Activated T-cell treated with anti-CD3 and anti-CD28 coated beads, Interleukin-2, amount 50 U/mL, for 24 hours (primary cell): Measurements from ENCODE around the gene SLC25A27.

ENCODE experiments used
- DNase-seq: peaks from one replicate; pipeline ENCODE4 v3.0.0-alpha.2; 2020
- H3K27ac Mint-ChIP-seq: 2 replicates; pipeline ENCODE4 v1.8.0; 2020; ENCODE audit warnings: mild to moderate bottlenecking, mixed read lengths
- H3K27me3 Mint-ChIP-seq: 2 replicates; pipeline ENCODE4 v1.8.0; 2020; ENCODE audit warnings: mixed read lengths
- H3K36me3 Mint-ChIP-seq: 2 replicates; pipeline ENCODE4 v1.8.0; 2020; ENCODE audit warnings: low read depth, mixed read lengths
- H3K4me1 Mint-ChIP-seq: 2 replicates; pipeline ENCODE4 v1.8.0; 2020; ENCODE audit warnings: low read depth, mixed read lengths
- H3K4me3 Mint-ChIP-seq: 2 replicates; pipeline ENCODE4 v1.8.0; 2020; ENCODE audit warnings: mild to moderate bottlenecking, moderate library complexity, mixed read lengths
- H3K9me3 Mint-ChIP-seq: 2 replicates; pipeline ENCODE4 v1.8.0; 2020; ENCODE audit warnings: mixed read lengths

Gene SLC25A27

DNA sequence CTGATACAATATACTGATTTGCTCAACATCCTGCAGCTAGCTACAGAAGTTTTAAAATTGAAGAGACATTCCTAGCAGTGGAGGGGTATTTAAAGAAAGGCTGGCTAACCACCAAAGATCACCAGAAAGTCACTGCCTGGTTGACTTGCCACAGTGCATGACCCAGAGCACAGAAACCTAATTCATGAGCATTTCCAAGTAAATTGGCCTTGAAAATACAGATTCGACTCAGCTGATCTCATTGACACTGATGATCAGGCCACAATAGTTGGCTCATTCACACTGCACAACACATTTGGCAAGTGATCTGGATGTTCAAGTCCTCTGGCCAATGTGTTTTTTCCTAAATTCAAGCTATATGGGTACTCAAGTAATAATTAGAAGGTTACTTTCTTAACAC lies 21.6 kb downstream of the SLC25A27 start:
- Mint-ChIP-seq H3K36me3 (no peaks in the 10 kb centered on the region), H3K27ac (no peak overlapping the region), H3K4me1 (no peaks in the 10 kb centered on the region)

GRCh38 chr6:46676604-46677313 lies 24.0 kb downstream of the SLC25A27 start:
- no peak for DNase-seq
- H3K4me3 Mint-ChIP-seq = no peak overlapping the region
- H3K27ac Mint-ChIP-seq = no peak overlapping the region
- no peaks in the 10 kb centered on the region for H3K4me1 Mint-ChIP-seq
- H3K27me3 Mint-ChIP-seq = peaks cover 12% of the 10 kb centered on the region
- no peaks in the 10 kb centered on the region for H3K9me3 Mint-ChIP-seq
- H3K36me3 Mint-ChIP-seq = no peaks in the 10 kb centered on the region

More for the DNA sequence above, 21.6 kb downstream of the SLC25A27 start:
- H3K4me3 Mint-ChIP-seq = no peak overlapping the region
- H3K9me3 Mint-ChIP-seq = no peaks in the 10 kb centered on the region
- no peak for DNase-seq
- H3K27me3 Mint-ChIP-seq = peaks cover 3% of the 10 kb centered on the region

- H3K27me3 Mint-ChIP-seq = peaks cover 17% of the 10 kb centered on the region
- no peaks in the 10 kb centered on the region for H3K36me3 Mint-ChIP-seq
- H3K4me1 Mint-ChIP-seq = no peaks in the 10 kb centered on the region
- no peaks in the 10 kb centered on the region for H3K9me3 Mint-ChIP-seq
- H3K27ac Mint-ChIP-seq = no peak overlapping the region
- no peak overlapping the region for H3K4me3 Mint-ChIP-seq
- no peak for DNase-seq
These were observed 24.5 kb downstream of the SLC25A27 start for GRCh38 chr6:46677314-46677654.

DNA sequence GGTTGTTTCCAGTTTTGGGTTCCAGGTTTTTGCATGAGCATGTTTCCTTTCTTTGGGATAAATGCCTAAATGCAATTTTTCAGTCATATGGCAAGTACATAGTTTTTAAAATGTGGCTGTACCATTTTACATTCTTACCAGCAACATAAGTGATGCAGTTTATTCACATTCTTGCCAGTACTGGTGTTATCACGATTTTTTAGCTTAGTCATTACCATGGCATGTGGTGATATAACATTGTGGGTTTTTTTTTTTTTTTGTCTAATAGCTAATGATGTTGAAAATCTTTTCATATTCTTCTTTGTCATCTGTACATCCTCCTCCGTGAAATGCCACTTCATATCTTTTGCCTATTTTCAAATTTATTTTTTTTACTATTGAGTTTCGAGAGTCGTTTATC lies 32.0 kb downstream of the SLC25A27 start:
- DNase-seq = no peak
- H3K9me3 Mint-ChIP-seq = no peaks in the 10 kb centered on the region

DNA sequence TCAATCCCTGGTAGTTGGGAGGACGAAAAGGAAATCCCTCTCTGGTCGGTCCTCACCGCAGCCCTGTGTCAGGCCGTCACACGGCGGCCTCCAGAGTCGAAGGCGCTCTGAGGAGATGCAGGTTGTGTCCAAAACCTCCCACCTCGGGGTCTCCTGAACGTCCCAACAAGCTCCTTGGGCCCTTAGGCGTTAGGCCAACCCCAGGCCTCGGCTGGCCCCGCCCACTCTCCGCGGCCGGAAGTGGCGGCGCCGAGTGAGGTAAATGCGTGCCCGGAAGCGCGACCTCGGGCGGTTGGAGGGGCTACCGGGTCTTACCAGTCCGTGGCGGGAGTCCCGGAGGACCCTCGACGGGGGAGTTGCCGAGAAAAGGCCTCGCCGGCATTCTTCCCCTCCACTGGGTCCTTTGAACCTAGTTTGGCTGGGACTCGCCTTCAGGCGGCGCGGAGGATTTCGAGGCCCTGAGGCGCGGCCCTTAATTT lies 34.9 kb downstream of the SLC25A27 start, which contains the start of gene TDRD6:
Gene TDRD6 (plus strand): TSS at position 267 of the 479 bp plus-strand sequence. CDS start 244 bp downstream, outside the sequence.
- Mint-ChIP-seq H3K36me3 (no peaks in the 10 kb centered on the region), H3K9me3 (no peaks in the 10 kb centered on the region), H3K27me3 (peaks cover 14% of the 10 kb centered on the region), H3K27ac (no peak within 1 kb of the TSS), H3K4me3 (no peak within 1 kb of the TSS), H3K4me1 (no peaks in the 10 kb centered on the region)
- no peak for DNase-seq

More for the DNA sequence above, 32.0 kb downstream of the SLC25A27 start:
- H3K27ac Mint-ChIP-seq = no peak overlapping the region
- no peaks in the 10 kb centered on the region for H3K36me3 Mint-ChIP-seq
- no peaks in the 10 kb centered on the region for H3K4me1 Mint-ChIP-seq
- H3K4me3 Mint-ChIP-seq = no peak overlapping the region
- H3K27me3 Mint-ChIP-seq = peaks cover 24% of the 10 kb centered on the region

GRCh38 chr6:46688117-46688965 lies 35.6 kb downstream of the SLC25A27 start:
- no peak for DNase-seq
- H3K27ac Mint-ChIP-seq = no peak overlapping the region
- H3K9me3 Mint-ChIP-seq = no peaks in the 10 kb centered on the region
- H3K27me3 Mint-ChIP-seq = peaks cover 15% of the 10 kb centered on the region
- no peaks in the 10 kb centered on the region for H3K4me1 Mint-ChIP-seq
- no peaks in the 10 kb centered on the region for H3K36me3 Mint-ChIP-seq
- no peak overlapping the region for H3K4me3 Mint-ChIP-seq

DNA sequence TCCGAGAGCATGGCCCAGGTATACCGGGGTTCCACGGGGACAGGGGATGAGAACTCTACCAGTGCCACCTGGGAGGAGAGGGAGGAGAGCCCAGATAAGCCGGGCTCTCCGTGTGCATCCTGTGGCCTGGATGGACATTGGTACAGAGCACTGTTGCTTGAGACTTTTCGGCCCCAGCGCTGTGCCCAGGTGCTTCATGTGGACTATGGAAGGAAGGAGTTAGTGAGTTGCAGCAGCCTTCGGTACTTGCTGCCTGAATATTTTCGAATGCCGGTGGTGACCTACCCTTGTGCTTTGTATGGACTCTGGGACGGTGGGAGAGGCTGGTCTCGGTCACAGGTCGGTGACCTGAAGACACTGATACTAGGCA lies 36.2 kb downstream of the SLC25A27 start:
- H3K4me1 Mint-ChIP-seq = no peaks in the 10 kb centered on the region
- H3K4me3 Mint-ChIP-seq = no peak overlapping the region
- H3K27ac Mint-ChIP-seq = no peak overlapping the region
- no peaks in the 10 kb centered on the region for H3K9me3 Mint-ChIP-seq
- no peak for DNase-seq
- no peaks in the 10 kb centered on the region for H3K36me3 Mint-ChIP-seq
- H3K27me3 Mint-ChIP-seq = peaks cover 19% of the 10 kb centered on the region

DNA sequence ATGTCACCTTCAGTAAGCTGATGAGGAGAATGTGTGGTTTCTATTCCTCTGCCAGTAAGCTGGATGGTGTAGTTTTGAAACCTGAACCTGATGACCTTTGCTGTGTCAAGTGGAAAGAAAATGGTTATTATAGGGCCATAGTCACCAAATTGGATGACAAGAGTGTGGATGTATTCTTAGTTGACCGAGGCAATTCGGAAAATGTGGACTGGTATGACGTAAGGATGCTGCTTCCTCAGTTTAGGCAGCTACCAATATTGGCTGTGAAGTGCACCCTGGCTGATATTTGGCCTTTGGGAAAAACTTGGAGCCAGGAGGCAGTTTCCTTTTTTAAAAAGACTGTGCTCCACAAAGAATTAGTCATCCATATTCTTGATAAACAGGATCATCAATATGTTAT lies 36.9 kb downstream of the SLC25A27 start:
- Mint-ChIP-seq H3K27ac (no peak overlapping the region), H3K27me3 (peaks cover 19% of the 10 kb centered on the region), H3K9me3 (no peaks in the 10 kb centered on the region), H3K4me3 (no peak overlapping the region), H3K4me1 (no peaks in the 10 kb centered on the region), H3K36me3 (no peaks in the 10 kb centered on the region)
- no peak for DNase-seq

- DNase-seq = no peak
- no peak overlapping the region for H3K4me3 Mint-ChIP-seq
- no peak overlapping the region for H3K27ac Mint-ChIP-seq
- H3K9me3 Mint-ChIP-seq = no peaks in the 10 kb centered on the region
- peaks cover 19% of the 10 kb centered on the region for H3K27me3 Mint-ChIP-seq
- H3K36me3 Mint-ChIP-seq = no peaks in the 10 kb centered on the region
- no peaks in the 10 kb centered on the region for H3K4me1 Mint-ChIP-seq
These were observed 37.5 kb downstream of the SLC25A27 start for GRCh38 chr6:46690141-46690755.

GRCh38 chr6:46690911-46691451 lies 38.2 kb downstream of the SLC25A27 start:
- H3K27me3 Mint-ChIP-seq = peaks cover 26% of the 10 kb centered on the region
- H3K9me3 Mint-ChIP-seq = no peaks in the 10 kb centered on the region
- H3K27ac Mint-ChIP-seq = no peak overlapping the region
- no peaks in the 10 kb centered on the region for H3K36me3 Mint-ChIP-seq
- no peak overlapping the region for H3K4me3 Mint-ChIP-seq
- no peaks in the 10 kb centered on the region for H3K4me1 Mint-ChIP-seq
- DNase-seq = no peak

- Mint-ChIP-seq H3K27me3 (peaks cover 51% of the 10 kb centered on the region), H3K9me3 (no peaks in the 10 kb centered on the region), H3K27ac (no peak overlapping the region), H3K4me3 (no peak overlapping the region), H3K36me3 (no peaks in the 10 kb centered on the region), H3K4me1 (peaks cover 1% of the 10 kb centered on the region)
- no peak for DNase-seq
These were observed 47.2 kb downstream of the SLC25A27 start for GRCh38 chr6:46699970-46700369.

DNA sequence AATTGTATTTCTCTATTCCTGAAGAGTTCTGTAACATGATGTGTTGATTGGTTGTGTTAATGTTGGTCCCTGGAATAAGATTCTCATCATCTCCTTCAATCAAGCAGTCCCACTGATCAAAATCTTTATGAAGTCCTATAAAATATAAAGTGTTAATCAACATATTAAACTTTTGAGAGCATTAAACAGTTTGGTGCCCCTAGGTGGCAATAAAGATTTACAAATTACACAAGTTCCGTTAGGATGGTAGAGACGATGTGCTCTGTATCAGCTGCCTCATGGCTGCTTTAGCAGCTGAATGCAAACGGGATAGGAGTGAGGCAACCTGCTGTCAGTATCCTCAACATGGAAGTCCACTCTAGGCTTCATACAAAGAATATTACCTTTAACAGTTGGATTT lies 51.8 kb downstream of the SLC25A27 start:
- H3K4me1 Mint-ChIP-seq = peaks cover 1% of the 10 kb centered on the region
- H3K4me3 Mint-ChIP-seq = no peak overlapping the region
- no peak overlapping the region for H3K27ac Mint-ChIP-seq
- no peaks in the 10 kb centered on the region for H3K9me3 Mint-ChIP-seq
- no peak for DNase-seq
- H3K27me3 Mint-ChIP-seq = peaks cover 53% of the 10 kb centered on the region
- no peaks in the 10 kb centered on the region for H3K36me3 Mint-ChIP-seq

GRCh38 chr6:46706464-46706863 lies 53.7 kb downstream of the SLC25A27 start:
- no peak overlapping the region for H3K27ac Mint-ChIP-seq
- H3K9me3 Mint-ChIP-seq = no peaks in the 10 kb centered on the region
- no peak overlapping the region for H3K4me3 Mint-ChIP-seq
- no peaks in the 10 kb centered on the region for H3K4me1 Mint-ChIP-seq
- H3K36me3 Mint-ChIP-seq = no peaks in the 10 kb centered on the region
- DNase-seq = no peak
- peaks cover 52% of the 10 kb centered on the region for H3K27me3 Mint-ChIP-seq

- Mint-ChIP-seq H3K36me3 (no peaks in the 10 kb centered on the region), H3K4me3 (no peak overlapping the region), H3K9me3 (no peaks in the 10 kb centered on the region), H3K27ac (no peak overlapping the region), H3K27me3 (peaks cover 29% of the 10 kb centered on the region), H3K4me1 (no peaks in the 10 kb centered on the region)
- DNase-seq = no peak
These were observed 58.7 kb downstream of the SLC25A27 start for GRCh38 chr6:46711491-46711890.
